H9 (cell line): ENCODE data around the gene ASGR1. TPM values are rescaled to one million over a fixed set of nuclear protein-coding genes. Genes with fewer than 3 reads are reported as not detected.
"Not testable (repeated sequence)": the region's sequence is repeated elsewhere in the genome, so short reads cannot be mapped to it uniquely, and the experiment has no call there.

Experiments used
- DNase-seq: peaks from one replicate; pipeline ENCODE4 v3.0.0-alpha.2; 2017
- H2AFZ ChIP-seq: one replicate; pipeline ENCODE4 v1.6.1; 2013; ENCODE audit warnings: mild to moderate bottlenecking, low read length, control low read depth, moderate library complexity
- H2AK5ac ChIP-seq: 2 replicates; pipeline ENCODE4 v1.6.1; 2013; ENCODE audit warnings: low read length, control low read depth, mixed read lengths; ENCODE audit not compliant: insufficient read length
- H2BK120ac ChIP-seq: one replicate; pipeline ENCODE4 v1.6.1; 2013; ENCODE audit warnings: low read depth, mild to moderate bottlenecking, low read length, control low read depth, inconsistent platforms; ENCODE audit not compliant: poor library complexity, severe bottlenecking
- H2BK12ac ChIP-seq: 2 replicates; pipeline ENCODE4 v1.6.1; 2013; ENCODE audit warnings: low read length, control low read depth, mixed read lengths, low read depth; ENCODE audit not compliant: insufficient read length
- H2BK15ac ChIP-seq: 2 replicates; pipeline ENCODE4 v1.6.1; 2013; ENCODE audit warnings: low read depth, low read length, control low read depth
- H2BK20ac ChIP-seq: one replicate; pipeline ENCODE4 v1.6.1; 2013; ENCODE audit warnings: low read depth, mild to moderate bottlenecking, low read length, control low read depth, inconsistent platforms; ENCODE audit not compliant: poor library complexity, severe bottlenecking
- H2BK5ac ChIP-seq: 2 replicates; pipeline ENCODE4 v1.6.1; 2013; ENCODE audit warnings: low read length, control low read depth, mixed read lengths; ENCODE audit not compliant: insufficient read length
- H3K14ac ChIP-seq: 2 replicates; pipeline ENCODE4 v1.6.1; 2013; ENCODE audit warnings: low read length, control low read depth; ENCODE audit not compliant: insufficient read depth
- H3K18ac ChIP-seq: 2 replicates; pipeline ENCODE4 v1.6.1; 2013; ENCODE audit warnings: low read depth, mild to moderate bottlenecking, mixed read lengths, low read length, control low read depth; ENCODE audit not compliant: insufficient read length
- H3K23ac ChIP-seq: 2 replicates; pipeline ENCODE4 v1.6.1; 2013; ENCODE audit warnings: low read length, control low read depth, mixed read lengths, low read depth; ENCODE audit not compliant: insufficient read length
- H3K23me2 ChIP-seq: 2 replicates; pipeline ENCODE4 v1.6.1; 2013; ENCODE audit warnings: low read depth, mild to moderate bottlenecking, mixed read lengths, low read length, control low read depth; ENCODE audit not compliant: insufficient read length, poor library complexity, severe bottlenecking
- H3K27ac ChIP-seq: 2 replicates; pipeline ENCODE4 v1.5.1; 2013; ENCODE audit warnings: low read length, control low read depth, mixed read lengths, low read depth; ENCODE audit not compliant: insufficient read length
- H3K27me3 ChIP-seq: 2 replicates; pipeline ENCODE4 v1.6.1; 2013; ENCODE audit warnings: low read length, control low read depth, inconsistent platforms; ENCODE audit not compliant: insufficient read depth
- H3K4ac ChIP-seq: 2 replicates; pipeline ENCODE4 v1.6.1; 2013; ENCODE audit warnings: low read depth, mild to moderate bottlenecking, control low read depth, inconsistent platforms, low read length, moderate library complexity
- H3K4me1 ChIP-seq: 2 replicates; pipeline ENCODE4 v1.6.1; 2013; ENCODE audit warnings: low read length, control low read depth, inconsistent platforms; ENCODE audit not compliant: insufficient read depth
- H3K4me2 ChIP-seq: 2 replicates; pipeline ENCODE4 v1.6.1; 2013; ENCODE audit warnings: low read length, control low read depth, mixed read lengths; ENCODE audit not compliant: insufficient read length, insufficient read depth
- H3K56ac ChIP-seq: 2 replicates; pipeline ENCODE4 v1.6.1; 2013; ENCODE audit warnings: low read depth, mild to moderate bottlenecking, mixed read lengths, low read length, control low read depth; ENCODE audit not compliant: insufficient read length
- H3K79me1 ChIP-seq: 2 replicates; pipeline ENCODE4 v1.6.1; 2013; ENCODE audit warnings: low read depth, mild to moderate bottlenecking, moderate library complexity, low read length, control low read depth, inconsistent platforms; ENCODE audit not compliant: insufficient read depth, poor library complexity, severe bottlenecking
- H3K79me2 ChIP-seq: 2 replicates; pipeline ENCODE4 v1.6.1; 2013; ENCODE audit warnings: low read length, control low read depth, inconsistent platforms; ENCODE audit not compliant: insufficient read depth
- H3K9ac ChIP-seq: 2 replicates; pipeline ENCODE4 v1.6.1; 2013; ENCODE audit warnings: low read length, control low read depth, mixed read lengths; ENCODE audit not compliant: insufficient read length; ENCODE audit errors: extremely low read depth
- H3K9me3 ChIP-seq: one replicate; pipeline ENCODE4 v1.6.1; 2013; ENCODE audit warnings: low read depth, low read length, inconsistent platforms; ENCODE audit not compliant: control insufficient read depth
- H3T11ph ChIP-seq: one replicate; pipeline ENCODE4 v1.6.1; 2013; ENCODE audit warnings: mild to moderate bottlenecking, low read length, control low read depth, inconsistent platforms
- H4K20me1 ChIP-seq: one replicate; pipeline ENCODE4 v1.6.1; 2013; ENCODE audit not compliant: control insufficient read depth, insufficient read length, insufficient read depth
- H4K5ac ChIP-seq: 2 replicates; pipeline ENCODE4 v1.6.1; 2013; ENCODE audit warnings: low read depth, mild to moderate bottlenecking, mixed read lengths, low read length, control low read depth; ENCODE audit not compliant: insufficient read length
- H4K8ac ChIP-seq: replicated peaks from 2 replicates; pipeline ENCODE4 v1.6.1; 2013; ENCODE audit warnings: low read length, control low read depth, mixed read lengths, low read depth; ENCODE audit not compliant: insufficient read length
- H4K91ac ChIP-seq: 2 replicates; pipeline ENCODE4 v1.6.1; 2013; ENCODE audit warnings: low read depth, mild to moderate bottlenecking, moderate library complexity, mixed read lengths, low read length, control low read depth; ENCODE audit not compliant: insufficient read length
- H3K27ac Mint-ChIP-seq, 3 experiments: 2 replicates in 2 of 3; 3 replicates in 1 of 3; pipeline ENCODE4 v1.8.0; 2020 to 2021; ENCODE audit warnings: mixed read lengths in 3 of 3, mild to moderate bottlenecking in 1 of 3, moderate library complexity in 1 of 3
- H3K27me3 Mint-ChIP-seq: 2 replicates; pipeline ENCODE4 v1.8.0; 2021; ENCODE audit warnings: low read depth, mild to moderate bottlenecking, moderate library complexity, mixed read lengths
- H3K36me3 Mint-ChIP-seq, 3 experiments: 2 replicates in 2 of 3; 3 replicates in 1 of 3; pipeline ENCODE4 v1.8.0; 2020 to 2021; ENCODE audit warnings: low read depth in 3 of 3, mixed read lengths in 3 of 3; ENCODE audit not compliant: insufficient read depth in 1 of 3
- H3K4me1 Mint-ChIP-seq, 2 experiments: 2 replicates each; pipeline ENCODE4 v1.8.0; 2020; ENCODE audit warnings: mixed read lengths in 2 of 2
- H3K4me3 Mint-ChIP-seq, 2 experiments: 2 replicates in 1 of 2; 3 replicates in 1 of 2; pipeline ENCODE4 v1.8.0; 2020 to 2021; ENCODE audit warnings: mild to moderate bottlenecking in 2 of 2, mixed read lengths in 2 of 2, moderate library complexity in 1 of 2
- H3K9me3 Mint-ChIP-seq, 2 experiments: 2 replicates in 1 of 2; 3 replicates in 1 of 2; pipeline ENCODE4 v1.8.0; 2020; ENCODE audit warnings: mild to moderate bottlenecking in 2 of 2, mixed read lengths in 2 of 2, moderate library complexity in 1 of 2
- CTCF ChIP-seq: fragments of 200-600 bp; sonication (generic); conservative IDR thresholded peaks from 3 replicates; pipeline ENCODE4 v1.8.0; 2021; ENCODE audit warnings: antibody characterized with exemption, mild to moderate bottlenecking
- WGBS: extraction: QIAGEN DNeasy Blood & Tissue Kit; methylation state at CpG from one replicate; pipeline ENCODE4 v1.1.7; 2013; ENCODE audit warnings: missing lambda C conversion rate, low lambda C conversion rate, mixed read lengths; ENCODE audit not compliant: insufficient read length; ENCODE audit errors: extremely low coverage; 5-methylcytosine and 5-hydroxymethylcytosine counted together
- total RNA-seq: library from RNA; stranded (reverse); gene quantifications from 2 replicates; pipeline ENCODE4 v1.2.1, GENCODE V29; 2021

Gene ASGR1
- total RNA-seq, 1 experiment from 2014 or later: 5.9 TPM

GRCh38 chr17:7128160-7128559, 51.0 kb downstream of the ASGR1 start:
- Histone ChIP-seq H4K20me1 (no peaks in the 10 kb centered on the region), H3K18ac (no peak overlapping the region), H3K56ac (no peak overlapping the region), H3K4ac (no peak overlapping the region), H3K23ac (no peak overlapping the region), H3K79me1 (no peaks in the 10 kb centered on the region), H3K9ac (no peak overlapping the region), H2AK5ac (no peak overlapping the region), H3K23me2 (no peaks in the 10 kb centered on the region), H2BK15ac (no peak overlapping the region), H3K4me2 (no peak overlapping the region), H4K8ac (no peak overlapping the region), H3K79me2 (no peaks in the 10 kb centered on the region), H3K9me3 (no peaks in the 10 kb centered on the region), H3T11ph (no peak overlapping the region), H3K4me1 (peaks cover 2% of the 10 kb centered on the region; the same call in 1 of the 2 replicates), H4K5ac (no peak overlapping the region), H2BK20ac (no peak overlapping the region), H3K14ac (no peak overlapping the region), H4K91ac (no peak overlapping the region), H2AFZ (no peak overlapping the region), H2BK12ac (no peak overlapping the region), H3K27ac (no peak overlapping the region), H2BK5ac (no peak overlapping the region), H3K27me3 (no peaks in the 10 kb centered on the region), H2BK120ac (no peak overlapping the region)
- no peak for TF ChIP-seq CTCF
- no peak for DNase-seq
- no peak overlapping the region for H3K4me3 Mint-ChIP-seq
- peaks cover 22 to 32% of the 10 kb centered on the region in 2 experiments for H3K4me1 Mint-ChIP-seq
- no peak overlapping the region for H3K27ac Mint-ChIP-seq
- peaks cover 37% of the 10 kb centered on the region for H3K27me3 Mint-ChIP-seq
- H3K36me3 Mint-ChIP-seq: no peaks in the 10 kb centered on the region
- no peaks in the 10 kb centered on the region; a peak in 2 of 5 replicates for H3K9me3 Mint-ChIP-seq
- WGBS: no CpG with 5 or more reads among the region's 5 CpGs

GRCh38 chr17:7127501-7127900, 51.7 kb downstream of the ASGR1 start:
- H2AFZ ChIP-seq, H2BK12ac ChIP-seq, H4K5ac ChIP-seq, H3K4me1 ChIP-seq, H4K8ac ChIP-seq, H3K9ac ChIP-seq, H4K20me1 ChIP-seq, H4K91ac ChIP-seq, H2AK5ac ChIP-seq, H3K27ac Mint-ChIP-seq, H3K23me2 ChIP-seq, H3K36me3 Mint-ChIP-seq, H3T11ph ChIP-seq, H3K27ac ChIP-seq, H3K4ac ChIP-seq, H3K18ac ChIP-seq, H3K79me2 ChIP-seq, H3K79me1 ChIP-seq, H3K14ac ChIP-seq, H3K9me3 Mint-ChIP-seq, H3K27me3 ChIP-seq, H2BK20ac ChIP-seq, H2BK120ac ChIP-seq, H3K4me3 Mint-ChIP-seq, H2BK5ac ChIP-seq, H3K56ac ChIP-seq, H3K4me2 ChIP-seq, H3K9me3 ChIP-seq, H2BK15ac ChIP-seq, H3K23ac ChIP-seq, DNase-seq: not testable (repeated sequence)
- no CpG with 5 or more reads among the region's 5 CpGs for WGBS
- Mint-ChIP-seq H3K27me3 (peaks cover 39% of the 10 kb centered on the region), H3K4me1 (peaks cover 19 to 27% of the 10 kb centered on the region in 2 experiments)
